IMR-90 (cell line): Measurements from ENCODE around the gene PDC. TPM values are rescaled to one million over a fixed set of nuclear protein-coding genes. Genes with fewer than 3 reads are reported as not detected.

Experiments used
- ATAC-seq: fragments of 200-7000 bp; cut with Tn5 transposase; 2 replicates; pipeline ENCODE4 v1.9.1; 2020; ENCODE audit warnings: low read depth, mild to moderate bottlenecking, moderate library complexity
- BruUV-seq: library from RNA; stranded (reverse); fragments of 400-500 nt; replicated peaks from 2 replicates; lab custom pipeline; 2021; lab: Mats Ljungman, UMichigan
- CTCF ChIA-PET: fragments of 300-600 bp; formaldehyde crosslinking; extraction: SDS; loops from one replicate; lab custom pipeline; 2021; ENCODE audit warnings: antibody characterized with exemption; lab: Yijun Ruan, JAX
- POLR2A ChIA-PET: fragments of 300-600 bp; sonication (Branson Sonifier 250); formaldehyde crosslinking; loops from one replicate; lab custom pipeline; 2022; ENCODE audit warnings: antibody characterized with exemption; ENCODE audit not compliant: unreplicated experiment; lab: Charles Lee
- DNase-seq: peaks from one replicate; pipeline ENCODE4 v3.0.0; 2013
- H2AFZ ChIP-seq: replicated peaks from 2 replicates; pipeline ENCODE3; 2013; ENCODE audit warnings: low read length, mild to moderate bottlenecking; ENCODE audit not compliant: poor library complexity
- H2AK5ac ChIP-seq: 2 replicates; pipeline ENCODE4 v1.6.1; 2013; ENCODE audit warnings: low read depth, low read length, inconsistent platforms
- H2AK9ac ChIP-seq: replicated peaks from 2 replicates; pipeline ENCODE3; 2013; ENCODE audit warnings: mild to moderate bottlenecking, low read depth, low read length, moderate library complexity; ENCODE audit not compliant: poor library complexity
- H2BK120ac ChIP-seq: 2 replicates; pipeline ENCODE4 v1.6.1; 2013; ENCODE audit warnings: low read depth, low read length, inconsistent platforms
- H2BK15ac ChIP-seq: 3 replicates; pipeline ENCODE4 v1.6.1; 2013; ENCODE audit warnings: low read depth, low read length, inconsistent platforms
- H2BK20ac ChIP-seq: 2 replicates; pipeline ENCODE4 v1.6.1; 2013; ENCODE audit warnings: low read depth, mild to moderate bottlenecking, inconsistent platforms, low read length, moderate library complexity
- H2BK5ac ChIP-seq: 2 replicates; pipeline ENCODE4 v1.6.1; 2013; ENCODE audit warnings: mild to moderate bottlenecking, low read depth, low read length, inconsistent platforms; ENCODE audit not compliant: poor library complexity, severe bottlenecking
- H3K14ac ChIP-seq: replicated peaks from 2 replicates; pipeline ENCODE4 v1.6.1; 2013; ENCODE audit warnings: low read depth, low read length, inconsistent platforms
- H3K18ac ChIP-seq: 2 replicates; pipeline ENCODE4 v1.6.1; 2013; ENCODE audit warnings: low read depth, low read length, control low read depth
- H3K23ac ChIP-seq: 2 replicates; pipeline ENCODE4 v1.6.1; 2013; ENCODE audit warnings: low read depth, low read length, inconsistent platforms
- H3K27ac ChIP-seq: 2 replicates; pipeline ENCODE4 v1.5.1; 2013; ENCODE audit warnings: mild to moderate bottlenecking, control low read depth, low read length; ENCODE audit not compliant: insufficient read depth
- H3K27me3 ChIP-seq: 2 replicates; pipeline ENCODE4 v1.6.1; 2013; ENCODE audit warnings: low read length; ENCODE audit not compliant: control insufficient read depth, insufficient read depth
- H3K36me3 ChIP-seq: 2 replicates; pipeline ENCODE4 v1.6.1; 2013; ENCODE audit warnings: low read length, mixed read lengths; ENCODE audit not compliant: control insufficient read depth, insufficient read depth
- H3K4ac ChIP-seq: 2 replicates; pipeline ENCODE4 v1.6.1; 2013; ENCODE audit warnings: low read depth, low read length, inconsistent platforms
- H3K4me1 ChIP-seq: 2 replicates; pipeline ENCODE4 v1.6.1; 2013; ENCODE audit warnings: low read length, mixed read lengths; ENCODE audit not compliant: control insufficient read depth, insufficient read depth
- H3K4me2 ChIP-seq: 2 replicates; pipeline ENCODE4 v1.6.1; 2013; ENCODE audit warnings: low read depth, mild to moderate bottlenecking, control low read depth, low read length, moderate library complexity
- H3K4me3 ChIP-seq: 2 replicates; pipeline ENCODE4 v1.5.1; 2013; ENCODE audit warnings: low read depth, mild to moderate bottlenecking, control low read depth, low read length, moderate library complexity; ENCODE audit not compliant: insufficient read depth
- H3K56ac ChIP-seq: 2 replicates; pipeline ENCODE4 v1.6.1; 2013; ENCODE audit warnings: low read length, inconsistent platforms; ENCODE audit not compliant: insufficient read depth; ENCODE audit errors: extremely low read depth
- H3K79me1 ChIP-seq, 2 experiments: 2 replicates each; pipeline ENCODE4 v1.6.1; 2013; ENCODE audit warnings: low read length in 2 of 2, inconsistent platforms in 1 of 2, low read depth in 1 of 2
- H3K9ac ChIP-seq: 2 replicates; pipeline ENCODE4 v1.6.1; 2013; ENCODE audit warnings: low read depth, low read length, control low read depth
- H3K9me1 ChIP-seq: 2 replicates; pipeline ENCODE4 v1.6.1; 2013; ENCODE audit warnings: low read length, inconsistent platforms; ENCODE audit not compliant: insufficient read depth
- H3K9me3 ChIP-seq: 2 replicates; pipeline ENCODE4 v1.6.1; 2013; ENCODE audit warnings: low read length; ENCODE audit not compliant: control insufficient read depth, insufficient read depth
- H4K20me1 ChIP-seq: 2 replicates; pipeline ENCODE4 v1.6.1; 2013; ENCODE audit warnings: low read length, inconsistent platforms; ENCODE audit not compliant: insufficient read depth
- H4K5ac ChIP-seq: 2 replicates; pipeline ENCODE4 v1.6.1; 2013; ENCODE audit warnings: mild to moderate bottlenecking, low read depth, low read length, control low read depth
- H4K8ac ChIP-seq, 2 experiments: 2 replicates each; pipeline ENCODE4 v1.6.1; 2013; ENCODE audit warnings: low read depth in 2 of 2, low read length in 2 of 2, control low read depth in 1 of 2, inconsistent platforms in 1 of 2
- H4K91ac ChIP-seq: 2 replicates; pipeline ENCODE4 v1.6.1; 2013; ENCODE audit warnings: low read depth, low read length, inconsistent platforms; ENCODE audit not compliant: insufficient read depth
- BHLHE40 ChIP-seq: fragments of 150-350 bp; IDR thresholded peaks from 2 replicates; pipeline ENCODE4 v1.6.1; 2016; ENCODE audit warnings: mild to moderate bottlenecking, low read depth, low read length
- CEBPB ChIP-seq: IDR thresholded peaks from 2 replicates; pipeline ENCODE4 v1.6.1; 2012; ENCODE audit warnings: low read depth, low read length, improper control_type of control experiment
- CHD1 ChIP-seq: IDR thresholded peaks from 2 replicates; pipeline ENCODE4 v1.6.1; 2012; ENCODE audit warnings: low read depth, low read length, improper control_type of control experiment
- FOS ChIP-seq: fragments of 150-350 bp; IDR thresholded peaks from 2 replicates; pipeline ENCODE4 v1.6.1; 2016; ENCODE audit warnings: low read depth, low read length
- MAFK ChIP-seq: IDR thresholded peaks from 2 replicates; pipeline ENCODE4 v1.6.1; 2012; ENCODE audit warnings: low read depth, low read length, improper control_type of control experiment
- MAZ ChIP-seq: IDR thresholded peaks from 2 replicates; pipeline ENCODE4 v1.6.1; 2012; ENCODE audit warnings: low read depth, mild to moderate bottlenecking, low read length, improper control_type of control experiment, moderate library complexity, borderline replicate concordance
- MXI1 ChIP-seq: IDR thresholded peaks from 2 replicates; pipeline ENCODE4 v1.6.1; 2012; ENCODE audit warnings: low read depth, mild to moderate bottlenecking, low read length, moderate library complexity, borderline replicate concordance
- NFE2L2 ChIP-seq: fragments of 150-350 bp; IDR thresholded peaks from 2 replicates; pipeline ENCODE4 v1.6.1; 2016; ENCODE audit warnings: low read depth, mild to moderate bottlenecking, low read length
- POLR2A ChIP-seq: IDR thresholded peaks from 2 replicates; pipeline ENCODE4 v1.6.1; 2012; ENCODE audit warnings: mild to moderate bottlenecking, low read depth, low read length
- RAD21 ChIP-seq: IDR thresholded peaks from 2 replicates; pipeline ENCODE4 v1.6.1; 2012; ENCODE audit warnings: low read length, improper control_type of control experiment
- RCOR1 ChIP-seq: IDR thresholded peaks from 2 replicates; pipeline ENCODE4 v1.6.1; 2012; ENCODE audit warnings: mild to moderate bottlenecking, low read length, improper control_type of control experiment; ENCODE audit not compliant: insufficient replicate concordance
- RFX5 ChIP-seq: IDR thresholded peaks from 2 replicates; pipeline ENCODE4 v1.8.0; 2012; ENCODE audit warnings: low read depth, mild to moderate bottlenecking, low read length, moderate library complexity
- SMC3 ChIP-seq: fragments of 150-350 bp; IDR thresholded peaks from 2 replicates; pipeline ENCODE4 v1.6.1; 2016; ENCODE audit warnings: low read depth, mild to moderate bottlenecking, antibody characterized with exemption, low read length, moderate library complexity
- WGBS, 2 experiments: methylation state at CpG; one replicate each; pipeline versions ENCODE4 v1.1.5 to v1.1.7; 2013; ENCODE audit warnings: missing lambda C conversion rate in 2 of 2; ENCODE audit not compliant: insufficient read length in 1 of 2; ENCODE audit errors: extremely low coverage in 2 of 2; 5-methylcytosine and 5-hydroxymethylcytosine counted together
- dilution Hi-C: fragments of 300-500 bp; cut with HindIII; formaldehyde crosslinking; loops from one replicate; pipeline ENCODE4 v1.14.3; 2018; ENCODE audit warnings: low sequenced_read_pairs; ENCODE audit not compliant: unreplicated experiment
- in situ Hi-C: fragments of 300-500 bp; cut with MboI; formaldehyde crosslinking; loops from 3 replicates; pipeline ENCODE4 v1.14.3; 2019; ENCODE audit warnings: low sequenced_read_pairs, inconsistent platforms, mixed read lengths
- intact Hi-C: fragments of 100-400 bp; cut with micrococcal nuclease; formaldehyde crosslinking; loops from 2 replicates; pipeline ENCODE4 v1.10.0; 2022
- polyA plus RNA-seq, 3 experiments: library from polyadenylated mRNA; depleted of rRNA; stranded (reverse); fragments of >200 nt; gene quantifications; 2 replicates each; pipeline ENCODE4 v1.2.3, GENCODE V29; 2012; ENCODE audit warnings: low replicate concordance in 1 of 3
- total RNA-seq: library from RNA; depleted of rRNA; stranded (reverse); fragments of >200 nt; gene quantifications from 2 replicates; pipeline ENCODE4 v1.2.3, GENCODE V29; 2012
- TF ChIP-seq, protein P1 (sequence below): conservative IDR thresholded peaks from 2 replicates; pipeline ENCODE4 v1.5.1; 2012; ENCODE audit warnings: mild to moderate bottlenecking, low read depth, low read length, improper control_type of control experiment
- TF ChIP-seq, protein P2 (sequence below): fragments of 150-350 bp; IDR thresholded peaks from 2 replicates; pipeline ENCODE4 v1.6.1; 2016; ENCODE audit warnings: low read depth, mild to moderate bottlenecking, low read length, moderate library complexity, borderline replicate concordance
- TF ChIP-seq, protein P3 (sequence below): fragments of 150-350 bp; IDR thresholded peaks from 2 replicates; pipeline ENCODE4 v1.6.1; 2017; ENCODE audit warnings: mild to moderate bottlenecking, antibody characterized with exemption, low read length, low read depth

The PDC gene
- total and polyA plus RNA-seq, 2 of the 4 experiments (the other 2 are of a cell fraction): not detected

GRCh38 chr1:186463511-186463910 lies 2.6 kb upstream of the PDC start:
- H3K9ac ChIP-seq: no peak overlapping the region
- WGBS, 2 experiments: no CpG with 5 or more reads among the region's 5 CpGs
- H3K27ac ChIP-seq: no peak overlapping the region
- H3K4me1 ChIP-seq: no peaks in the 10 kb centered on the region
- H3K9me3 ChIP-seq: no peaks in the 10 kb centered on the region
- H3K4me2 ChIP-seq: no peak overlapping the region
- no peaks in the 10 kb centered on the region for H3K27me3 ChIP-seq
- no peak overlapping the region for H3K4ac ChIP-seq
- no peak overlapping the region for H4K8ac ChIP-seq
- no peak overlapping the region for H4K91ac ChIP-seq
- H3K36me3 ChIP-seq: no peaks in the 10 kb centered on the region
- H3K79me1 ChIP-seq: no peaks in the 10 kb centered on the region
- H3K23ac ChIP-seq: no peak overlapping the region
- DNase-seq (no peak), ATAC-seq (no peak)
- H2AK5ac ChIP-seq: no peak overlapping the region
- TF ChIP-seq RAD21: no peak
- no peak for TF ChIP-seq RCOR1
- TF ChIP-seq MAFK: no peak
- TF ChIP-seq CHD1: no peak
- no peak for TF ChIP-seq BHLHE40
- TF ChIP-seq NFE2L2: no peak
- no peak for TF ChIP-seq RFX5
- no peak for TF ChIP-seq CEBPB
- no peak for TF ChIP-seq POLR2A
- TF ChIP-seq, protein P1, sequence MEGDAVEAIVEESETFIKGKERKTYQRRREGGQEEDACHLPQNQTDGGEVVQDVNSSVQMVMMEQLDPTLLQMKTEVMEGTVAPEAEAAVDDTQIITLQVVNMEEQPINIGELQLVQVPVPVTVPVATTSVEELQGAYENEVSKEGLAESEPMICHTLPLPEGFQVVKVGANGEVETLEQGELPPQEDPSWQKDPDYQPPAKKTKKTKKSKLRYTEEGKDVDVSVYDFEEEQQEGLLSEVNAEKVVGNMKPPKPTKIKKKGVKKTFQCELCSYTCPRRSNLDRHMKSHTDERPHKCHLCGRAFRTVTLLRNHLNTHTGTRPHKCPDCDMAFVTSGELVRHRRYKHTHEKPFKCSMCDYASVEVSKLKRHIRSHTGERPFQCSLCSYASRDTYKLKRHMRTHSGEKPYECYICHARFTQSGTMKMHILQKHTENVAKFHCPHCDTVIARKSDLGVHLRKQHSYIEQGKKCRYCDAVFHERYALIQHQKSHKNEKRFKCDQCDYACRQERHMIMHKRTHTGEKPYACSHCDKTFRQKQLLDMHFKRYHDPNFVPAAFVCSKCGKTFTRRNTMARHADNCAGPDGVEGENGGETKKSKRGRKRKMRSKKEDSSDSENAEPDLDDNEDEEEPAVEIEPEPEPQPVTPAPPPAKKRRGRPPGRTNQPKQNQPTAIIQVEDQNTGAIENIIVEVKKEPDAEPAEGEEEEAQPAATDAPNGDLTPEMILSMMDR: no peak
- TF ChIP-seq MAZ: no peak
- TF ChIP-seq, protein P2, sequence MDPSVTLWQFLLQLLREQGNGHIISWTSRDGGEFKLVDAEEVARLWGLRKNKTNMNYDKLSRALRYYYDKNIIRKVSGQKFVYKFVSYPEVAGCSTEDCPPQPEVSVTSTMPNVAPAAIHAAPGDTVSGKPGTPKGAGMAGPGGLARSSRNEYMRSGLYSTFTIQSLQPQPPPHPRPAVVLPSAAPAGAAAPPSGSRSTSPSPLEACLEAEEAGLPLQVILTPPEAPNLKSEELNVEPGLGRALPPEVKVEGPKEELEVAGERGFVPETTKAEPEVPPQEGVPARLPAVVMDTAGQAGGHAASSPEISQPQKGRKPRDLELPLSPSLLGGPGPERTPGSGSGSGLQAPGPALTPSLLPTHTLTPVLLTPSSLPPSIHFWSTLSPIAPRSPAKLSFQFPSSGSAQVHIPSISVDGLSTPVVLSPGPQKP: no peak
- no peak for TF ChIP-seq FOS
- TF ChIP-seq, protein P3, sequence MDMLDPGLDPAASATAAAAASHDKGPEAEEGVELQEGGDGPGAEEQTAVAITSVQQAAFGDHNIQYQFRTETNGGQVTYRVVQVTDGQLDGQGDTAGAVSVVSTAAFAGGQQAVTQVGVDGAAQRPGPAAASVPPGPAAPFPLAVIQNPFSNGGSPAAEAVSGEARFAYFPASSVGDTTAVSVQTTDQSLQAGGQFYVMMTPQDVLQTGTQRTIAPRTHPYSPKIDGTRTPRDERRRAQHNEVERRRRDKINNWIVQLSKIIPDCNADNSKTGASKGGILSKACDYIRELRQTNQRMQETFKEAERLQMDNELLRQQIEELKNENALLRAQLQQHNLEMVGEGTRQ: no peak
- TF ChIP-seq MXI1: no peak
- TF ChIP-seq SMC3: no peak
- H4K5ac ChIP-seq: no peak overlapping the region
- dilution Hi-C loops (no loop called here), intact Hi-C loops (no loop called here), in situ Hi-C loops (no loop called here)
- POLR2A ChIA-PET: no interaction called here
- no peak overlapping the region for H3K18ac ChIP-seq
- CTCF ChIA-PET: no interaction called here
- no peak overlapping the region for H2BK15ac ChIP-seq
- H2BK120ac ChIP-seq: no peak overlapping the region
- H3K4me3 ChIP-seq: no peak overlapping the region
- H2BK20ac ChIP-seq: no peak overlapping the region
- H3K9me1 ChIP-seq: no peaks in the 10 kb centered on the region
- no peaks in the 10 kb centered on the region for H4K20me1 ChIP-seq
- no TSS peak for BruUV-seq
- no peak overlapping the region for H3K56ac ChIP-seq
- no peak overlapping the region for H2AFZ ChIP-seq
- no peak overlapping the region for H2BK5ac ChIP-seq
- no peak overlapping the region for H2AK9ac ChIP-seq
- no peak overlapping the region for H3K14ac ChIP-seq
